Trophoblast cell (in vitro differentiated cells and primary cell): ENCODE measurements around the gene LTF.

ENCODE experiments used
- DNase-seq, 2 donors: peaks; one replicate each; pipeline ENCODE4 v3.0.0-alpha.2; 2016
- H2AFZ ChIP-seq: 2 replicates; pipeline ENCODE4 v1.6.1; 2013; ENCODE audit warnings: low read length, moderate library complexity, mild to moderate bottlenecking; ENCODE audit not compliant: insufficient read depth, poor library complexity
- H2AK5ac ChIP-seq: 2 replicates; pipeline ENCODE4 v1.6.1; 2013; ENCODE audit warnings: mild to moderate bottlenecking, low read length
- H2BK120ac ChIP-seq: 2 replicates; pipeline ENCODE4 v1.6.1; 2013; ENCODE audit warnings: low read length, mild to moderate bottlenecking, moderate library complexity; ENCODE audit not compliant: insufficient read depth, poor library complexity
- H2BK12ac ChIP-seq: 2 replicates; pipeline ENCODE4 v1.6.1; 2013; ENCODE audit warnings: mild to moderate bottlenecking, low read length, moderate library complexity
- H2BK5ac ChIP-seq: 2 replicates; pipeline ENCODE4 v1.6.1; 2013; ENCODE audit warnings: low read length, low read depth, moderate library complexity, mild to moderate bottlenecking; ENCODE audit not compliant: poor library complexity
- H3K14ac ChIP-seq: 2 replicates; pipeline ENCODE4 v1.6.1; 2013; ENCODE audit warnings: mild to moderate bottlenecking, low read length
- H3K18ac ChIP-seq: 2 replicates; pipeline ENCODE4 v1.6.1; 2013; ENCODE audit warnings: mild to moderate bottlenecking, low read length
- H3K23ac ChIP-seq: 2 replicates; pipeline ENCODE4 v1.6.1; 2013; ENCODE audit warnings: low read length
- H3K27ac ChIP-seq: 2 replicates; pipeline ENCODE4 v1.5.1; 2013; ENCODE audit warnings: low read depth, mild to moderate bottlenecking, inconsistent platforms, low read length, moderate library complexity
- H3K27me3 ChIP-seq: 2 replicates; pipeline ENCODE4 v1.6.1; 2013; ENCODE audit warnings: inconsistent platforms, mild to moderate bottlenecking, low read length, moderate library complexity; ENCODE audit not compliant: insufficient read depth
- H3K36me3 ChIP-seq, 2 experiments: 1 replicate in 1 of 2; 2 replicates in 1 of 2; pipeline ENCODE4 v1.6.1; 2013; ENCODE audit warnings: low read length in 2 of 2, mild to moderate bottlenecking in 2 of 2, moderate library complexity in 1 of 2; ENCODE audit not compliant: insufficient read depth in 2 of 2, control insufficient read depth in 1 of 2
- H3K4ac ChIP-seq: 2 replicates; pipeline ENCODE4 v1.6.1; 2013; ENCODE audit warnings: low read depth, mild to moderate bottlenecking, low read length, moderate library complexity
- H3K4me1 ChIP-seq, 2 experiments: 1 replicate in 1 of 2; 2 replicates in 1 of 2; pipeline ENCODE4 v1.6.1; 2013; ENCODE audit warnings: low read length in 2 of 2, mild to moderate bottlenecking in 2 of 2, moderate library complexity in 1 of 2; ENCODE audit not compliant: insufficient read depth in 2 of 2, control insufficient read depth in 1 of 2
- H3K4me2 ChIP-seq: 2 replicates; pipeline ENCODE4 v1.6.1; 2013; ENCODE audit warnings: inconsistent platforms, mild to moderate bottlenecking, low read length, moderate library complexity
- H3K4me3 ChIP-seq: 2 replicates; pipeline ENCODE4 v1.5.1; 2013; ENCODE audit warnings: mild to moderate bottlenecking, low read depth, low read length, inconsistent platforms
- H3K79me1 ChIP-seq: one replicate; pipeline ENCODE4 v1.6.1; 2013; ENCODE audit warnings: low read length
- H3K79me2 ChIP-seq: 2 replicates; pipeline ENCODE4 v1.6.1; 2013; ENCODE audit warnings: low read length, mild to moderate bottlenecking; ENCODE audit not compliant: control insufficient read depth, insufficient read depth, poor library complexity
- H3K9ac ChIP-seq: 2 replicates; pipeline ENCODE4 v1.6.1; 2013; ENCODE audit warnings: mild to moderate bottlenecking, low read length
- H3K9me3 ChIP-seq: 2 replicates; pipeline ENCODE4 v1.6.1; 2013; ENCODE audit warnings: low read depth, mild to moderate bottlenecking, control low read depth, inconsistent platforms, low read length; ENCODE audit not compliant: insufficient read depth
- H4K12ac ChIP-seq: 2 replicates; pipeline ENCODE4 v1.6.1; 2013; ENCODE audit warnings: low read depth, mild to moderate bottlenecking, low read length, moderate library complexity
- H4K8ac ChIP-seq: 2 replicates; pipeline ENCODE4 v1.6.1; 2013; ENCODE audit warnings: low read depth, mild to moderate bottlenecking, low read length, moderate library complexity
- H4K91ac ChIP-seq: one replicate; pipeline ENCODE4 v1.6.1; 2013; ENCODE audit warnings: low read depth, mild to moderate bottlenecking, low read length, moderate library complexity
- WGBS: extraction: QIAGEN DNeasy Blood & Tissue Kit; methylation state at CpG from one replicate; pipeline ENCODE4 v1.1.7; 2013; ENCODE audit warnings: missing lambda C conversion rate; ENCODE audit not compliant: insufficient read length, insufficient coverage; ENCODE audit errors: extremely low coverage; 5-methylcytosine and 5-hydroxymethylcytosine counted together

Gene LTF

GRCh38 chr3:46449755-46450552, 14.8 kb downstream of the LTF start:
- no peak overlapping the region for H4K12ac ChIP-seq
- no peak overlapping the region for H3K18ac ChIP-seq
- no peak overlapping the region for H3K27ac ChIP-seq
- no peak overlapping the region for H4K91ac ChIP-seq
- H3K9me3 ChIP-seq, result no peaks in the 10 kb centered on the region
- H4K8ac ChIP-seq, result no peak overlapping the region
- H3K36me3 ChIP-seq, result no peaks in the 10 kb centered on the region
- H3K4ac ChIP-seq, result no peak overlapping the region
- H3K4me3 ChIP-seq, result no peak overlapping the region
- WGBS, result no CpG with 5 or more reads among the region's 14 CpGs
- no peak overlapping the region for H2BK5ac ChIP-seq
- no peak overlapping the region for H2AFZ ChIP-seq
- no peak overlapping the region for H3K14ac ChIP-seq
- H2BK120ac ChIP-seq, result no peak overlapping the region
- no peaks in the 10 kb centered on the region for H3K79me1 ChIP-seq
- no peak overlapping the region for H2AK5ac ChIP-seq
- H3K4me1 ChIP-seq, result peaks cover 4 to 5% of the 10 kb centered on the region in 2 experiments
- H2BK12ac ChIP-seq, result no peak overlapping the region
- H3K27me3 ChIP-seq, result no peaks in the 10 kb centered on the region
- no peak overlapping the region for H3K9ac ChIP-seq
- H3K23ac ChIP-seq, result no peak overlapping the region
- peak in 1 of 2 donors; percentile 50 for DNase-seq
- H3K4me2 ChIP-seq, result no peak overlapping the region
- no peaks in the 10 kb centered on the region for H3K79me2 ChIP-seq

- H3K79me2 ChIP-seq, result no peaks in the 10 kb centered on the region
- H2AFZ ChIP-seq, result no peak overlapping the region
- no peak overlapping the region for H3K4me3 ChIP-seq
- H3K9me3 ChIP-seq, result peaks cover 2% of the 10 kb centered on the region
- WGBS, result no CpG with 5 or more reads among the region's 17 CpGs
- no peaks in the 10 kb centered on the region for H3K79me1 ChIP-seq
- no peak overlapping the region for H2BK12ac ChIP-seq
- no peak for DNase-seq
- no peak overlapping the region for H3K4me2 ChIP-seq
- H3K18ac ChIP-seq, result no peak overlapping the region
- H2BK5ac ChIP-seq, result no peak overlapping the region
- no peak overlapping the region for H3K9ac ChIP-seq
- peaks cover 4 to 5% of the 10 kb centered on the region in 2 experiments for H3K4me1 ChIP-seq
- H3K4ac ChIP-seq, result no peak overlapping the region
- no peak overlapping the region for H3K14ac ChIP-seq
- no peaks in the 10 kb centered on the region for H3K36me3 ChIP-seq
- H3K23ac ChIP-seq, result no peak overlapping the region
- H4K8ac ChIP-seq, result no peak overlapping the region
- no peak overlapping the region for H4K91ac ChIP-seq
- no peak overlapping the region for H2AK5ac ChIP-seq
- no peaks in the 10 kb centered on the region for H3K27me3 ChIP-seq
- H4K12ac ChIP-seq, result no peak overlapping the region
- H3K27ac ChIP-seq, result no peak overlapping the region
- H2BK120ac ChIP-seq, result no peak overlapping the region
Observed at GRCh38 chr3:46448721-46449120, 16.0 kb downstream of the LTF start.

GRCh38 chr3:46447228-46447985, 17.3 kb downstream of the LTF start:
- Histone ChIP-seq H3K27ac (no peak overlapping the region), H3K79me2 (no peaks in the 10 kb centered on the region), H3K79me1 (no peaks in the 10 kb centered on the region), H3K18ac (no peak overlapping the region), H3K27me3 (no peaks in the 10 kb centered on the region), H3K4me1 (peaks cover 4 to 5% of the 10 kb centered on the region in 2 experiments), H3K36me3 (no peaks in the 10 kb centered on the region), H3K9me3 (peaks cover 2% of the 10 kb centered on the region), H3K23ac (no peak overlapping the region), H2AFZ (no peak overlapping the region), H4K12ac (no peak overlapping the region), H4K8ac (no peak overlapping the region), H2BK5ac (no peak overlapping the region), H3K14ac (no peak overlapping the region), H3K4me3 (no peak overlapping the region), H2AK5ac (no peak overlapping the region), H3K9ac (no peak overlapping the region), H2BK120ac (no peak overlapping the region), H3K4me2 (no peak overlapping the region), H3K4ac (no peak overlapping the region), H2BK12ac (no peak overlapping the region), H4K91ac (no peak overlapping the region)
- no peak for DNase-seq
- no CpG with 5 or more reads among the region's 5 CpGs for WGBS

GRCh38 chr3:46442576-46443530, 21.9 kb downstream of the LTF start:
- Histone ChIP-seq H2BK12ac (no peak overlapping the region), H3K4ac (no peak overlapping the region), H4K91ac (no peak overlapping the region), H3K27me3 (no peaks in the 10 kb centered on the region), H3K4me1 (no peaks in the 10 kb centered on the region), H4K8ac (no peak overlapping the region), H3K9me3 (peaks cover 2% of the 10 kb centered on the region), H2AK5ac (no peak overlapping the region), H3K79me2 (no peaks in the 10 kb centered on the region), H3K14ac (no peak overlapping the region), H3K36me3 (no peaks in the 10 kb centered on the region), H3K4me3 (no peak overlapping the region), H2BK120ac (no peak overlapping the region), H3K23ac (no peak overlapping the region), H3K27ac (no peak overlapping the region), H3K4me2 (no peak overlapping the region), H2BK5ac (no peak overlapping the region), H4K12ac (no peak overlapping the region), H3K9ac (no peak overlapping the region), H3K18ac (no peak overlapping the region), H2AFZ (no peak overlapping the region), H3K79me1 (no peaks in the 10 kb centered on the region)
- peak in 1 of 2 donors; percentile 72 for DNase-seq
- no CpG with 5 or more reads among the region's 16 CpGs for WGBS
